Smooth muscle cell (in vitro differentiated cells): ENCODE measurements around the gene PCDHB4. TPM values are rescaled to one million over a fixed set of nuclear protein-coding genes. Genes with fewer than 3 reads are reported as not detected.

Experiments
- polyA plus RNA-seq: library from polyadenylated mRNA; unstranded; fragments of >200 nt; fragmentation: Nextera tagmentation; extraction: Ambion mirVana; gene quantifications from 2 replicates; pipeline ENCODE4 v1.2.1, GENCODE V29; 2016
- total RNA-seq: library from RNA; depleted of rRNA; stranded (reverse); fragments of >200 nt; gene quantifications from 2 replicates; pipeline ENCODE4 v1.2.3, GENCODE V29; 2014

PCDHB4 gene
- total and polyA plus RNA-seq, 2 experiments from 2014 or later = 1.3 to 2.4 TPM

Other genes with a start within 250 kb of the PCDHB4 start
- 7.3 and 9.6 TPM in 2 replicates for gene PCDHA12, start 246.5 kb upstream of the PCDHB4 start, total RNA-seq
- gene PCDHA12, start 246.5 kb upstream of the PCDHB4 start, polyA plus RNA-seq = 2.2 and 2.9 TPM in 2 replicates
- gene PCDHA13, start 239.7 kb upstream of the PCDHB4 start, total RNA-seq = 0.99 and 2.5 TPM in 2 replicates
- gene PCDHA13, start 239.7 kb upstream of the PCDHB4 start, polyA plus RNA-seq = 0.30 and 1.3 TPM in 2 replicates
- 5.6 and 9.3 TPM in 2 replicates for gene PCDHAC1, start 195.5 kb upstream of the PCDHB4 start, total RNA-seq
- gene PCDHAC1, start 195.5 kb upstream of the PCDHB4 start, polyA plus RNA-seq = 0.13 and 0.97 TPM in 2 replicates
- gene PCDHAC2, start 155.3 kb upstream of the PCDHB4 start, total RNA-seq = 5.2 and 7.4 TPM in 2 replicates
- gene PCDHAC2, start 155.3 kb upstream of the PCDHB4 start, polyA plus RNA-seq = 3.5 and 4.7 TPM in 2 replicates
- gene PCDHB1, start 70.4 kb upstream of the PCDHB4 start, total RNA-seq = 0.04 and 0.22 TPM in 2 replicates
- not detected in 2 replicates for gene PCDHB1, start 70.4 kb upstream of the PCDHB4 start, polyA plus RNA-seq
- 25.8 and 37.9 TPM in 2 replicates for gene PCDHB2, start 27.2 kb upstream of the PCDHB4 start, total RNA-seq
- gene PCDHB2, start 27.2 kb upstream of the PCDHB4 start, polyA plus RNA-seq = 32.8 and 41.6 TPM in 2 replicates
- 3.8 and 5.3 TPM in 2 replicates for gene PCDHB3, start 21.3 kb upstream of the PCDHB4 start, total RNA-seq
- gene PCDHB3, start 21.3 kb upstream of the PCDHB4 start, polyA plus RNA-seq = 1.5 and 1.8 TPM in 2 replicates
- gene PCDHB5, start 13.4 kb downstream of the PCDHB4 start, total RNA-seq = 12.0 and 12.8 TPM in 2 replicates
- gene PCDHB5, start 13.4 kb downstream of the PCDHB4 start, polyA plus RNA-seq = 6.3 and 9.7 TPM in 2 replicates
- 0.58 and 0.94 TPM in 2 replicates for gene PCDHB6, start 28.2 kb downstream of the PCDHB4 start, total RNA-seq
- gene PCDHB6, start 28.2 kb downstream of the PCDHB4 start, polyA plus RNA-seq = 0.25 and 0.32 TPM in 2 replicates
- gene PCDHB7, start 50.8 kb downstream of the PCDHB4 start, total RNA-seq = 0.76 and 1.4 TPM in 2 replicates
- gene PCDHB7, start 50.8 kb downstream of the PCDHB4 start, polyA plus RNA-seq = 0.06 TPM in 1 of 2 replicates, not detected in the other
- gene PCDHB8, start 56.0 kb downstream of the PCDHB4 start, total RNA-seq = 0.90 and 3.5 TPM in 2 replicates
- gene PCDHB8, start 56.0 kb downstream of the PCDHB4 start, polyA plus RNA-seq = 0.25 and 1.1 TPM in 2 replicates
- 6.4 and 7.0 TPM in 2 replicates for gene PCDHB16, start 60.6 kb downstream of the PCDHB4 start, total RNA-seq
- 5.2 and 6.5 TPM in 2 replicates for gene PCDHB16, start 60.6 kb downstream of the PCDHB4 start, polyA plus RNA-seq
- gene PCDHB9, start 65.3 kb downstream of the PCDHB4 start, total RNA-seq = 4.1 and 6.5 TPM in 2 replicates
- 2.2 and 2.4 TPM in 2 replicates for gene PCDHB9, start 65.3 kb downstream of the PCDHB4 start, polyA plus RNA-seq
- gene PCDHB10, start 70.5 kb downstream of the PCDHB4 start, total RNA-seq = 6.4 and 7.4 TPM in 2 replicates
- 3.3 and 3.4 TPM in 2 replicates for gene PCDHB10, start 70.5 kb downstream of the PCDHB4 start, polyA plus RNA-seq
- 1.8 and 2.1 TPM in 2 replicates for gene PCDHB11, start 77.8 kb downstream of the PCDHB4 start, total RNA-seq
- 0.61 and 1.7 TPM in 2 replicates for gene PCDHB11, start 77.8 kb downstream of the PCDHB4 start, polyA plus RNA-seq
- 2.9 and 3.6 TPM in 2 replicates for gene PCDHB12, start 86.9 kb downstream of the PCDHB4 start, total RNA-seq
- 0.57 and 1.0 TPM in 2 replicates for gene PCDHB12, start 86.9 kb downstream of the PCDHB4 start, polyA plus RNA-seq
- 4.4 and 8.3 TPM in 2 replicates for gene PCDHB13, start 92.1 kb downstream of the PCDHB4 start, total RNA-seq
- 1.8 and 2.6 TPM in 2 replicates for gene PCDHB13, start 92.1 kb downstream of the PCDHB4 start, polyA plus RNA-seq
- gene PCDHB14, start 101.5 kb downstream of the PCDHB4 start, total RNA-seq = 7.8 and 9.1 TPM in 2 replicates
- gene PCDHB14, start 101.5 kb downstream of the PCDHB4 start, polyA plus RNA-seq = 2.6 and 4.6 TPM in 2 replicates
- gene PCDHB15, start 123.6 kb downstream of the PCDHB4 start, total RNA-seq = 3.9 and 4.2 TPM in 2 replicates
- 1.8 and 2.1 TPM in 2 replicates for gene PCDHB15, start 123.6 kb downstream of the PCDHB4 start, polyA plus RNA-seq
- gene SLC25A2, start 182.2 kb downstream of the PCDHB4 start, total RNA-seq = not detected in 2 replicates
- 0.15 TPM in 1 of 2 replicates, not detected in the other for gene SLC25A2, start 182.2 kb downstream of the PCDHB4 start, polyA plus RNA-seq
- gene TAF7, start 199.0 kb downstream of the PCDHB4 start, total RNA-seq = 83.0 and 94.5 TPM in 2 replicates
- gene TAF7, start 199.0 kb downstream of the PCDHB4 start, polyA plus RNA-seq = 85.9 and 105 TPM in 2 replicates
- gene PCDHGA1, start 208.7 kb downstream of the PCDHB4 start, total RNA-seq = 0.58 and 0.63 TPM in 2 replicates
- gene PCDHGA1, start 208.7 kb downstream of the PCDHB4 start, polyA plus RNA-seq = 0.05 TPM in 1 of 2 replicates, not detected in the other
- gene PCDHGA2, start 216.9 kb downstream of the PCDHB4 start, total RNA-seq = 0.04 TPM in 1 of 2 replicates, not detected in the other
- gene PCDHGA2, start 216.9 kb downstream of the PCDHB4 start, polyA plus RNA-seq = not detected in 2 replicates
- not detected in 2 replicates for gene PCDHGA3, start 222.0 kb downstream of the PCDHB4 start, total RNA-seq
- gene PCDHGA3, start 222.0 kb downstream of the PCDHB4 start, polyA plus RNA-seq = not detected in 2 replicates
- gene PCDHGB1, start 228.3 kb downstream of the PCDHB4 start, total RNA-seq = 0.27 and 0.81 TPM in 2 replicates
- 0.40 TPM in 1 of 2 replicates, not detected in the other for gene PCDHGB1, start 228.3 kb downstream of the PCDHB4 start, polyA plus RNA-seq
- gene PCDHGA4, start 233.2 kb downstream of the PCDHB4 start, total RNA-seq = 0.58 and 1.1 TPM in 2 replicates
- not detected in 2 replicates for gene PCDHGA4, start 233.2 kb downstream of the PCDHB4 start, polyA plus RNA-seq
- 0.18 and 1.1 TPM in 2 replicates for gene PCDHGB2, start 238.2 kb downstream of the PCDHB4 start, total RNA-seq
- not detected in 2 replicates for gene PCDHGB2, start 238.2 kb downstream of the PCDHB4 start, polyA plus RNA-seq
- 0.09 and 0.22 TPM in 2 replicates for gene PCDHGA5, start 242.3 kb downstream of the PCDHB4 start, total RNA-seq
- gene PCDHGA5, start 242.3 kb downstream of the PCDHB4 start, polyA plus RNA-seq = 0.13 TPM in 1 of 2 replicates, not detected in the other
- 0.40 TPM in 1 of 2 replicates, not detected in the other for gene PCDHGB3, start 248.4 kb downstream of the PCDHB4 start, total RNA-seq
- gene PCDHGB3, start 248.4 kb downstream of the PCDHB4 start, polyA plus RNA-seq = not detected in 2 replicates